NB4 (cell line): Measurements from ENCODE around the gene GDF10.

Experiments
- CTCF ChIP-seq: IDR thresholded peaks from one replicate; pipeline ENCODE4 v1.5.1; 2012; ENCODE audit warnings: low read depth, low read length
- MAX ChIP-seq: IDR thresholded peaks from 2 replicates; pipeline ENCODE4 v1.6.1; 2011; ENCODE audit warnings: low read depth, low read length
- MYC ChIP-seq: IDR thresholded peaks from 2 replicates; pipeline ENCODE4 v1.6.1; 2011; ENCODE audit warnings: low read depth, low read length
- POLR2A ChIP-seq: IDR thresholded peaks from 2 replicates; pipeline ENCODE4 v1.6.1; 2011; ENCODE audit warnings: mild to moderate bottlenecking; ENCODE audit not compliant: insufficient read length; ENCODE audit errors: extremely low read depth

GRCh38 chr10:47305566-47305965, 5.6 kb downstream of the GDF10 start:
- TF ChIP-seq CTCF (no peak), POLR2A (no peak), MYC (no peak), MAX (no peak)
